HCT116 (cell line): Measurements from ENCODE around the gene ABHD3.

Experiments
- TF ChIP-seq, protein P1 (sequence below), 3 experiments: fragments of 200-600 bp in 1 of 3; sonication (generic) in 1 of 3; IDR thresholded peaks in 2 of 3; conservative IDR thresholded peaks in 1 of 3; 2 replicates each; pipeline ENCODE4 v1.5.1; 2012 to 2017; ENCODE audit warnings: low read depth in 2 of 3, low read length in 2 of 3, antibody characterized with exemption in 1 of 3, borderline replicate concordance in 1 of 3, control low read depth in 1 of 3, mild to moderate bottlenecking in 1 of 3, mixed read lengths in 1 of 3, mixed run types in 1 of 3, moderate library complexity in 1 of 3; ENCODE audit not compliant: insufficient read depth in 1 of 3
- TF ChIP-seq, protein P2 (sequence below): IDR thresholded peaks from 2 replicates; pipeline ENCODE4 v1.6.1; 2011; ENCODE audit warnings: mild to moderate bottlenecking, low read length, moderate library complexity; ENCODE audit not compliant: insufficient replicate concordance; ENCODE audit errors: extremely low read depth

DNA sequence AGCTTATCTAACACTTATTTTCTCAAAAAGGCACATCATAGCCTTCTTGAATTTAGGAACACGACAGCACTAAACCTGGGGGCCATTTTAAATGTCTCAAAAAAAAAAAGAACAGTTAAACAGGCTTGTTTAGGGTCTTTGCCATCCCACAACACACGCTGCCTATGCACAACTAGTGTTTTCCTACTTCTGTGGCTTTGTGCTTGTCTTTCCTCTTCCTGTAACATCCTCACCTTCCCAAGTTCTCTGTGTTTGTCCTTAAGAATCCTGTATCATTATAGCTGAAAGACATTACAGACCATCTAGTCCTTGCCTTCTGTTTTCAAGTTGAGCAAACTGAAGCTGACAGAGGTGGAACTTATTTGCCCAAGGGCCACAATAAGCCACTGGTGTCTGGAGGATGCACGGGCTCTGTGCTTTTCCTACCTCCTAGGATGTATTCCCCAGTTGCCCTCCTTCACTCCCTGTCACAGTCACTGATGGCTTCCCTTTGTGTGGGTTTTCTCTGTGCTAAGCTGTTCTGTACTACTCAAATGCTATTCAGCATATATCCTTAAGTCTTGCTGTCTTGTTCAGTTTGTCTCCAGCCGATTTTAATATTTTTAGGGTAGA lies 69.9 kb downstream of the ABHD3 start:
- TF ChIP-seq, protein P1, sequence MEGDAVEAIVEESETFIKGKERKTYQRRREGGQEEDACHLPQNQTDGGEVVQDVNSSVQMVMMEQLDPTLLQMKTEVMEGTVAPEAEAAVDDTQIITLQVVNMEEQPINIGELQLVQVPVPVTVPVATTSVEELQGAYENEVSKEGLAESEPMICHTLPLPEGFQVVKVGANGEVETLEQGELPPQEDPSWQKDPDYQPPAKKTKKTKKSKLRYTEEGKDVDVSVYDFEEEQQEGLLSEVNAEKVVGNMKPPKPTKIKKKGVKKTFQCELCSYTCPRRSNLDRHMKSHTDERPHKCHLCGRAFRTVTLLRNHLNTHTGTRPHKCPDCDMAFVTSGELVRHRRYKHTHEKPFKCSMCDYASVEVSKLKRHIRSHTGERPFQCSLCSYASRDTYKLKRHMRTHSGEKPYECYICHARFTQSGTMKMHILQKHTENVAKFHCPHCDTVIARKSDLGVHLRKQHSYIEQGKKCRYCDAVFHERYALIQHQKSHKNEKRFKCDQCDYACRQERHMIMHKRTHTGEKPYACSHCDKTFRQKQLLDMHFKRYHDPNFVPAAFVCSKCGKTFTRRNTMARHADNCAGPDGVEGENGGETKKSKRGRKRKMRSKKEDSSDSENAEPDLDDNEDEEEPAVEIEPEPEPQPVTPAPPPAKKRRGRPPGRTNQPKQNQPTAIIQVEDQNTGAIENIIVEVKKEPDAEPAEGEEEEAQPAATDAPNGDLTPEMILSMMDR (IDR thresholded peaks at IDR 0.05 in 2 of 3, conservative IDR thresholded peaks at IDR 0.05 in 1 of 3; ENCODE audit: borderline replicate concordance in 1 of 3, insufficient read depth in 1 of 3, low read depth in 2 of 3, low read length in 2 of 3): no peak
- TF ChIP-seq, protein P2, sequence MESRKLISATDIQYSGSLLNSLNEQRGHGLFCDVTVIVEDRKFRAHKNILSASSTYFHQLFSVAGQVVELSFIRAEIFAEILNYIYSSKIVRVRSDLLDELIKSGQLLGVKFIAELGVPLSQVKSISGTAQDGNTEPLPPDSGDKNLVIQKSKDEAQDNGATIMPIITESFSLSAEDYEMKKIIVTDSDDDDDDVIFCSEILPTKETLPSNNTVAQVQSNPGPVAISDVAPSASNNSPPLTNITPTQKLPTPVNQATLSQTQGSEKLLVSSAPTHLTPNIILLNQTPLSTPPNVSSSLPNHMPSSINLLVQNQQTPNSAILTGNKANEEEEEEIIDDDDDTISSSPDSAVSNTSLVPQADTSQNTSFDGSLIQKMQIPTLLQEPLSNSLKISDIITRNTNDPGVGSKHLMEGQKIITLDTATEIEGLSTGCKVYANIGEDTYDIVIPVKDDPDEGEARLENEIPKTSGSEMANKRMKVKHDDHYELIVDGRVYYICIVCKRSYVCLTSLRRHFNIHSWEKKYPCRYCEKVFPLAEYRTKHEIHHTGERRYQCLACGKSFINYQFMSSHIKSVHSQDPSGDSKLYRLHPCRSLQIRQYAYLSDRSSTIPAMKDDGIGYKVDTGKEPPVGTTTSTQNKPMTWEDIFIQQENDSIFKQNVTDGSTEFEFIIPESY: no peak
